ENCODE measurements around the gene RRBP1.
A peak's percentile ranks its signal among the peaks of the same experiment; 100 is the strongest.

The RRBP1 gene

GRCh38 chr20:17647391-17648314 is 34.4 kb downstream of the RRBP1 start:
- no peak for DNase-seq

- DNase-seq, result no peak
Observed at GRCh38 chr20:17646961-17647301, 35.1 kb downstream of the RRBP1 start.

GRCh38 chr20:17646209-17646960 is 35.7 kb downstream of the RRBP1 start:
- no peak for DNase-seq

GRCh38 chr20:17645546-17646208 is 36.4 kb downstream of the RRBP1 start:
- no peak for DNase-seq

- no peak for DNase-seq
Observed at GRCh38 chr20:17645010-17645409, 37.0 kb downstream of the RRBP1 start.

- no peak for DNase-seq
Observed at GRCh38 chr20:17644451-17644850, 37.6 kb downstream of the RRBP1 start.

GRCh38 chr20:17643531-17644188 is 38.4 kb downstream of the RRBP1 start:
- no peak for DNase-seq

GRCh38 chr20:17642404-17643269 is 39.4 kb downstream of the RRBP1 start:
- no peak for DNase-seq

GRCh38 chr20:17641993-17642392 is 40.0 kb downstream of the RRBP1 start:
- peak in 1 of 2 donors; percentile 12 for DNase-seq

- DNase-seq, result no peak
Observed at GRCh38 chr20:17641520-17641964, 40.5 kb downstream of the RRBP1 start.

- DNase-seq, result no peak
Observed at GRCh38 chr20:17640875-17641378, 41.1 kb downstream of the RRBP1 start.

- DNase-seq, result no peak
Observed at GRCh38 chr20:17640146-17640874, 41.7 kb downstream of the RRBP1 start.

GRCh38 chr20:17638835-17639407 is 43.1 kb downstream of the RRBP1 start:
- no peak for DNase-seq

GRCh38 chr20:17637985-17638640 is 43.9 kb downstream of the RRBP1 start:
- no peak for DNase-seq

GRCh38 chr20:17637413-17637780 is 44.6 kb downstream of the RRBP1 start:
- no peak for DNase-seq

GRCh38 chr20:17636523-17637412 is 45.3 kb downstream of the RRBP1 start:
- peak; percentile 84 to 85 for DNase-seq

- no peak for DNase-seq
Observed at GRCh38 chr20:17635332-17636244, 46.5 kb downstream of the RRBP1 start.

All from hippocampal formation (tissue), 2 donors.